GM20431 (cell line): ENCODE measurements around the gene SLFN12L.
"Not testable (repeated sequence)": the region's sequence is repeated elsewhere in the genome, so short reads cannot be mapped to it uniquely, and the experiment has no call there.

Experiments used
- in situ Hi-C: fragments of 300-500 bp; cut with MseI, MboI; formaldehyde crosslinking; loops from one replicate; pipeline ENCODE4 v1.15.0; 2020; ENCODE audit warnings: low sequenced_read_pairs; ENCODE audit not compliant: unreplicated experiment

The SLFN12L gene

GRCh38 chr17:35545150-35545549, 7.7 kb upstream of the SLFN12L start:
- in situ Hi-C loops = loop anchor here (25.0 kb wide), 1 partner anchor 383 kb away; no protein-coding TSS in a partner anchor

- in situ Hi-C loops = loop anchor here (25.0 kb wide), 1 partner anchor 382 kb away; no protein-coding TSS in a partner anchor
Observed at GRCh38 chr17:35543856-35544255, 6.4 kb upstream of the SLFN12L start.

- in situ Hi-C loops = loop anchor here (25.0 kb wide), 1 partner anchor 381 kb away; no protein-coding TSS in a partner anchor
Observed at GRCh38 chr17:35542990-35543389, 5.5 kb upstream of the SLFN12L start.

GRCh38 chr17:35541434-35541833, 4.0 kb upstream of the SLFN12L start:
- in situ Hi-C loops = loop anchor here (25.0 kb wide), 1 partner anchor 379 kb away; no protein-coding TSS in a partner anchor

- in situ Hi-C loops = loop anchor here (25.0 kb wide), 1 partner anchor 378 kb away; no protein-coding TSS in a partner anchor
Observed at GRCh38 chr17:35540589-35541404, 3.3 kb upstream of the SLFN12L start.

- in situ Hi-C loops = loop anchor here (10.0 to 25.0 kb wide), 2 partner anchors 225 to 377 kb away; no protein-coding TSS in a partner anchor
Observed at GRCh38 chr17:35539659-35540026, 2.2 kb upstream of the SLFN12L start.

- in situ Hi-C loops = loop anchor here (10.0 to 25.0 kb wide), 2 partner anchors 222 to 374 kb away; no protein-coding TSS in a partner anchor
Observed at GRCh38 chr17:35536664-35537171, 760 bp downstream of the SLFN12L start.

- in situ Hi-C loops = loop anchor here (10.0 to 25.0 kb wide), 2 partner anchors 221 to 373 kb away; no protein-coding TSS in a partner anchor
Observed at GRCh38 chr17:35535406-35535805, 2.1 kb downstream of the SLFN12L start.

GRCh38 chr17:35534576-35535093, 2.8 kb downstream of the SLFN12L start:
- in situ Hi-C loops = loop anchor here (10.0 to 25.0 kb wide), 2 partner anchors 220 to 372 kb away; no protein-coding TSS in a partner anchor

GRCh38 chr17:35531160-35531559, 6.3 kb downstream of the SLFN12L start:
- in situ Hi-C loops = loop anchor here (10.0 to 25.0 kb wide), 2 partner anchors 216 to 369 kb away; no protein-coding TSS in a partner anchor

GRCh38 chr17:35529866-35530265, 7.6 kb downstream of the SLFN12L start:
- in situ Hi-C loops = loop anchor here (10.0 to 25.0 kb wide), 2 partner anchors 215 to 368 kb away; no protein-coding TSS in a partner anchor

- in situ Hi-C loops = loop anchor here (25.0 kb wide), 1 partner anchor 367 kb away; no protein-coding TSS in a partner anchor
Observed at GRCh38 chr17:35529326-35529725, 8.2 kb downstream of the SLFN12L start.

GRCh38 chr17:35523296-35523695, 14.2 kb downstream of the SLFN12L start:
- in situ Hi-C loops = no loop called here

GRCh38 chr17:35521654-35522256, 15.7 kb downstream of the SLFN12L start:
- in situ Hi-C loops = not testable (repeated sequence)

GRCh38 chr17:35521150-35521549, 16.3 kb downstream of the SLFN12L start:
- in situ Hi-C loops = no loop called here

- in situ Hi-C loops = no loop called here
Observed at GRCh38 chr17:35519906-35520442, 17.5 kb downstream of the SLFN12L start.

GRCh38 chr17:35519439-35519838, 18.0 kb downstream of the SLFN12L start:
- in situ Hi-C loops = no loop called here

- in situ Hi-C loops = not testable (repeated sequence)
Observed at GRCh38 chr17:35518431-35518830, 19.0 kb downstream of the SLFN12L start.

- in situ Hi-C loops = no loop called here
Observed at GRCh38 chr17:35515027-35515426, 22.5 kb downstream of the SLFN12L start.

- in situ Hi-C loops = no loop called here
Observed at GRCh38 chr17:35514564-35514963, 22.9 kb downstream of the SLFN12L start.
